DMS53 (cell line): ENCODE data around the gene DLGAP4.
"Not testable (repeated sequence)": the region's sequence is repeated elsewhere in the genome, so short reads cannot be mapped to it uniquely, and the experiment has no call there.

ENCODE experiments used
- DNase-seq: peaks from one replicate; lab custom pipeline; 2025; lab: John Stamatoyannopoulos, UW

DLGAP4 gene

DNA sequence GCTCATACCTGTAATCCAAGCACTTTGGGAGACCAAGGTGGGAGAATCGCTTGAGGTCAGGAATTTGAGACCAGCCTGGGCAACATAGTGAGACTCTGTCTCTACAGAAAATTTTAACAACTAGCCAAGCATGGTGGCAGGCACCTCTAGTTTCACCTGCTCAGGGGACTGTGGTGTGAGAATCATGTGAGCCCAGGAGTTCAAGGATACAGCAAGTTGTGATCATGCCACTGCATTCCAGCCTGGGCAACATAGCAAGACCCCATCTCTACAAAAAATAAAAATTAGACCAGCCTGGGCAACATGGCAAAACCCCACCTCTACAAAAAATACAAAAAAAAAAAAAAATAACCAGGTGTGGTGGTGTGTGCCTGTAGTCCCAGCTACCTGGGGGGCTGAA lies 73.8 kb downstream of the DLGAP4 start:
- not testable (repeated sequence) for DNase-seq

DNA sequence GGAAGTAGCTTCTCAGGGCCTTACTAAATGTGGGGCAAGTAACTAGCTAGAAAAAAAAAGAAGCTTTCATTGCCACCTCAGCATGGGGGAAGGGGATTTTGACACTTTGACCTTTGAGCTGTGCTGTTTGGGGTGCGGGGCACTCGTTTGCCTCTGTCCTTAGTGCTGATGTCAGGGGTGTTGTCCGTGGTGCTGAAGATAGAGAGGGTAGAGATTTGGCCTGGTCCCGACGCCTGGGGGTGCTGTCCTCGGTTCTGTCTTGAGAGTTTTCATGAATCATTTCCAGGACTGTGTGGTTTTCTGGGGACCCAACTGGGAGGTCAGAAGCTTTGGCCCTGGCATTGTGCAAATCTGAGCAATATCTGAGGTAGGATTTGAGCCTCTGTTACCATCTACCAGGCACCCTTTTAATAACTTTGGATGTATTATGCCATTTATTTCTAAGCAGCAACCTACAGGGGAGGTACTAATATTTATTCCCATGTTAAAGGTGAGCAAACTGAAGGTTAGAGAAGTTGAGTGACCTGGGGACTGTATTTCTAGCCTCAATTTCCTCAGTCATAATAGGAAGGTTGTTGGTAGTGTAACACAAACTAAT lies 78.0 kb downstream of the DLGAP4 start:
- DNase-seq = peak; percentile 20

DNA sequence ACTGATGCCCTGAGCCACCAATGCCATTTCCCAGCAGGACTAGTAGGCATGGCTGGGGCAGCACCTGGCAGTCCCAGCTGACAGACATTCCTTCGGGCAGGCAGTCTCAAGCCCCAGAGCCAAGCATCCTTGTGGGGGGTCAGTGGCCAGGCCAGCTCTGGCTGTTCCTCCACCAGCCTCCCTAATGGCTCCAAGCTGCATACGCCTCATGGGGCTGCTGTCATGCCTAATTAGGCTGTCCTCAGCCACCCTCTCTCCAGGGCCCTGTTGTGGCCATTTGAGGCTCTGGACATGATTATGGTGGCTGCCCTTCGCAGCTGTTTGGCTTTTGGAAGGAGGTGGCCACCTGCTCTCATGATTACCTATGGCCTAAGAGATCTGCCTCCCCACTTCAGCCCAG lies 79.4 kb downstream of the DLGAP4 start:
- DNase-seq = no peak

DNA sequence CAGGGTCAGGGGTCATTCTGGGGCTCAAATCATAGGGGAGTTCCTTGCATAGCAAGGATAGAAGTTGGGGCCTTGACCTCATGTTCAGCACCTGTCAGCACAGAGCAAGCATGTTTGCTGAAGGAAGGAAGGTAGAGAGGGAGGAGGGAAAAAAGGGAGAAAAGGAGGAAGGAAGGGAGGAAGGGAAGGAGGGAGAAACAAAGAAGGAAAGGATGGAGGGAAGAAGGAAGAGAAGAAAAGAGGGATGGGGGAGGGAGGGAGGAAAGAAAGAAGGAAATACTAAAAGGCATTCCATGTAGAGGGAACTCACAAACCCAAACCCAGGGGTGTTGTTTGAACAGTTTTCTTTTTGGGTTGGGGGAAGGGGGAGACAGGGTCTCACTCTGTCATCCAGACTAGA lies 80.1 kb downstream of the DLGAP4 start:
- no peak for DNase-seq

DNA sequence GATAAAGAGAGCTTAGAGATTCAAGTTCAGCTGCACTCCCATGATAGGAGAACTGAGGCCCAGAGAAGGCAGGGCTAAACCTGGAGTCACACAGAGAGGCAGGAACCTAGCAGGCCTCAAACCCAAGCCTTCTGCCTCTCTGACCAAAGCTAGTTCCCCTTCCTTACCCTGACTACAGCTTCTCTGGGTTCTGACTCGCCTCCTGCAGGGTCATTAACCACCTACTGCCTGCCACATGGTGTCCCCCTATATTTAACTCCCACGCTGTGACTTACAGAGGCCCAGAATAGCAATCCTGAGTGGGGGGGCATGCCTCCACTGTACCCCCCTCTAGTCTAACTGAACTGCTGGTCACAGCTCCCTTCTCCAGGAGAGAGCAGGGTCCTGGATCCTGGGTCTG lies 84.1 kb downstream of the DLGAP4 start:
- no peak for DNase-seq

DNA sequence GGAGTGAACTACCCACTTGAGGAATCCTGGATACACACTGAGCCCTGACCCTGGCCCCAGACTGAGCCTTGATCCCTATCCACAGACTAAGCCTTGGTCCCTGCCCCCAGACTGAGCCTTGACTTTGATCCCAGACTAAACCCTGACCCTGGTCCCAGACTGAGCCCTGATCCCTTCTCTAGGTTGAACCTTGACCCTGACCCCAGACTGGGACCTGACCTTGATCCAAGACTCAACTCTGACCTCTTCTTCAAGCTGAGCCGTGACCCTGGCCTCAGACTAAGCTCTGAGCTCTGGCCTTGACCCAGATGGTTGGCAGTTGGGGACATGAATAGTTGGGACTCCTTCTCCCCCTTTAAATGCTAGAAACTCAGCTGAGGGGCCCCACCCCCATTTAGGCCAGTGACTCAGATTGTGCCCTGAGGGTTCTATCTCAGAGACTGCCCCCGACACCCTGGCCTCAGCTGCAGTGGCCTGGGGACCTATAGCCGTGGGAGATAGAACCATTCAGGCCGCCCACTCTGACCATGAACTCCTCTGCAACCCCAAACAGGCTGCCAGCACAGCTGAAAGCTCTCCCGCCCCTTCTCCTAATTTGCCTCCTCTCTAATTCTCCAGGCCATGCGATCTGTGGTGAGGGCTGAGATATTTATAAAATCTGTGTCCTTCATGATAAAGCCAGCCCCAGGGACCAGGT lies 84.7 kb downstream of the DLGAP4 start:
- no peak for DNase-seq

DNA sequence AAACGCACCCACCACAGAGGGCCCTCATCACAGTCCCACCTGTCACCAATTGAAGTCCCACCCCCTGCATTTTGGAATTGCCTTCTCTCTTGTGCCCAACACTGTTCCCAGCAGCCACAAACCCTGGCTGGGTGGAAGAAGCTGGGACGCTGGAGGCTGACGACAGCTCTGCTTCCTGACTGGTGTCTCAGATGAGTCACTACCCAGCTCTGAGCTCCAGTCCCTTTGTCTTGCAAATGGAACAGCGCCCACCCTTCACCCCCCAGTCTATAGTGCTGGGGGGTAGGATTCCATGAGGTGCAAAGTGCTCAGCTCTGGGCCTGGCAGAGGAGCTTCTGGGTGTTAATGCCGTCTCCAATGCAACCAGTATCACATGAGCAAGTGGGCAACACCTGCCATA lies 85.3 kb downstream of the DLGAP4 start:
- no peak for DNase-seq

DNA sequence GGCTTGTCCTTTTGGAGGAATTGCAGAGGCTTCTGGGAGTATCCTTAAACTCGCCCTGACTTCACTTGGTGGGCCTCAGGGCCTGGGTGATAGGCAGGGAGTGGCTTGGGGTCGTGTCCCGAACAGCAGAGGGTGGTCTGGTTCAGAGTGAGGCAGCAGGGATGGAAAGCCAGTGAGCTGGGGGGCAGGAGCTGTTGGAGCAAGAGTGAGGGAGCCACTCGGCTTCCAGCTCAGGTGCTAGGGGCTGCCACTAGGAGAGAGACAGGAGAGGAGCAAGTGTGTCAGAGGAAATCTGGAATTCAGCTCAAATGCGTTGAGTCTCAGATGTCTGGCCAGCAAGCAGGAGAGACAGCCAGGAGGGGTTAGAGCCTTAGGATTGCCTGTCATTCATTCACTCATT lies 85.8 kb downstream of the DLGAP4 start:
- DNase-seq = no peak

DNA sequence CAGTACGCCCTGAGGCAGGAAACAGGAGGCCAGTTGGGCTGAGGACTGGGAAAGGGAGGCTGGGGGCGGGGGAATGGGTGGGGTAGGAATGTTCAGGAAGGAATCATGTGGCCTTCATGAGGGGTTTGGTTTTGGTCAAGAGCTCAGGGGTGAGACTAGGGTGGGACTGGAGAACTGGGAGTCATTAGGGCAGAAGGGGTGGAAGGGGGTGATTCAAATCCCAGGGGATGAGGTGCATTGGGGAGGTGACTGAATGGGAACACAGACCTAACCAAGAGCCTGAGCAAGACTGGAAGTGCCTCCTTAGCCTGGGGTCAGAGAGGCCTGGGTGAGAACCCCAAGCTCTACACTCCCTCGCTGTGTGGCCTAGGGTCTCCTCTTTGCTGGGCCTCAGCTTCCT lies 86.8 kb downstream of the DLGAP4 start:
- DNase-seq = no peak

DNA sequence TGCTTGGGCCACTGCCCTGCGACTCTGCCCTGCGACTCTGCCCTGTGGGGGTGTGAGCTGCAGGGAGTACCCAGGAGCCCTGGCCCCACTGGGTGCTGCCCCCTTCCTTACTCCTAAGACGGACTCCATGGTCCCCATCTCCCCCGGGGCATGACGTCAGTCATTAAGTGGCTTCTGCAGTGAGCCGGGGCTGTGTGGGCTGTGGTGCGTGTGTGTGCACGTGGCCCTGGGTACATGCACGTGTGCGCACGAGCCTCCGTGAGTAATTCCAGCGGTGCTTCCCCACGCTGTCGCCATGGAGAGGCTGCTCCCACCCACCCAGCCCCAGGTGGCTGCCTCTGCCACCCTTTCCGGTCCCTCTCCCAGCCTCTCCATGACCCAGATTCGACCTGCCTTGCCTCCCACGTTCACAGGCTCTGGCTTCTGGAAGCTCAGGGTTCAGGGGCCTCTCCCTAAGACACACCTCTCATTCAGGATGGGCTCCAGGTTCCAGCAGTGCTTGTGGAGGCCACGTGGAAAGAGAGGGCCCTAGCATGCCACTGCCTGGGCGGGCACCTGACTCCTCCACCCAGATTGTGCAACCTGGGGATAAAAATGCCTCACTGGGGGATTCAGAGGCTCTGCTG lies 88.3 kb downstream of the DLGAP4 start:
- DNase-seq = peak; percentile 20

DNA sequence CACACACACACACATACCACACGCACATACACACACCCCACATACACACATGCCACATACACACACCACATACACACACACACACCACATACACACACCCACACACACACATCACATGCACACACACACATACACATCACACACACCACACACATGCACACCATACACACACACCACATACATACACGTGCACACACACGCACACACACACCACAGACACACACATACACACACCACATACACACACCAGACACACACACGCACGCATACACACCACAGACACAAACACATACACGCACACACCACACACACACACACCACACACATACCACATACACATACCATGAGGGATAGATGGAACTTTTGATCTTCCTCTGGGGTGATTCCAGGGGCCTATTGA lies 90.2 kb downstream of the DLGAP4 start:
- DNase-seq = no peak

DNA sequence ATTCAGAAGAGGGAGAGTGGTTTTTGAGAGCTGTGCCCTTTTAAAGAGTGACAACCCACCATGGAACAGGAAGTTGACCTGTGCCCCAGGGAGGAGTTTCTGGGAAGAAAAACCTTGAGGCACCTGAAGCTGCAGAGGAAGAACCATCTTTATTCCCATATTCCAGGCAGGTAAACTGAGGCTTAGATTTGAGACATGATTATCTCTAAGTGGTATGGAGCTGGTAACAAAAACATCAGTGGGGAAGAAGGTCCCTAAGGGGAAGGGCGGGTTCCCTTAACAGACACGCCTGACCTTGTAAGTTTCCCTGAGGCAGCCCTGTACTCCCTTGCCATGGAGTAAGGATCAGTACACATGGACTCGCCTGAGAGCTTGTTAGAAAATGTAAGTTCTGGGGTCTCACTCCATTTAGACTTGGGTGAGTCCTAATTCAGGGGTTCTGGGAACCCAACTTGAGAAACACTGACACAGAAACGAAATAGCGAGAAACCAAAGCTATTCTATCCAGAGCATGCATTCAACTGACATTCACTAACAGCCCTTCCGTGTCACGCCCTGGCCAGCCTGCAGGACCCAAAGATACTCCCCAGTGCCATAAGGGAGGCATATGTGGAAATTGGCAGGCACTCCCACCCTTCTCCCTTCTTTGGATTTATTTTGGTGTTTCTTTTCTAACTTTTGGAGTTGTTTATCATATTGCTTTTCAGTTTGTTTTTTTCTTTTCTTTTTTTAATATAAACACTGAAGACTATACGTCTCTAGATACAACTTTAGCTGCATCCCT lies 90.9 kb downstream of the DLGAP4 start:
- no peak for DNase-seq

DNA sequence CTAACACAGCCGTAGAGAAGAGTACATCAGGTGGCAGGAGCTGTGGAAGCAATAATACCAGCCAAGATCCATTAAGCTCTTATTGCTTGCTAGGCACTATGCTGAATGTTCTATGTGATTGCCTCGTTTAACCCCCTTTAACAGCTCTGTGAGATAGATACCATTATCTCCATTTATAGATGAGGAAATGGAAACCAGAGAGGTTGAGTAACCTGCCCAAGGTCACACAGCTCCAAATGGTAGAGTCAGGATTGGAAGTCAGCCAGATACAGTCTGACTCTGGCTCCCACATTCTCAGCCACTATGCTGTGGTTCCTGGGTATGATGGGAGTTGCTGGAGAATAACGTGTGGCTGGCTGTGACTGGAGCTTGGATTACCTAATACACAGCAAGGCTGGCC lies 92.4 kb downstream of the DLGAP4 start:
- DNase-seq = no peak

DNA sequence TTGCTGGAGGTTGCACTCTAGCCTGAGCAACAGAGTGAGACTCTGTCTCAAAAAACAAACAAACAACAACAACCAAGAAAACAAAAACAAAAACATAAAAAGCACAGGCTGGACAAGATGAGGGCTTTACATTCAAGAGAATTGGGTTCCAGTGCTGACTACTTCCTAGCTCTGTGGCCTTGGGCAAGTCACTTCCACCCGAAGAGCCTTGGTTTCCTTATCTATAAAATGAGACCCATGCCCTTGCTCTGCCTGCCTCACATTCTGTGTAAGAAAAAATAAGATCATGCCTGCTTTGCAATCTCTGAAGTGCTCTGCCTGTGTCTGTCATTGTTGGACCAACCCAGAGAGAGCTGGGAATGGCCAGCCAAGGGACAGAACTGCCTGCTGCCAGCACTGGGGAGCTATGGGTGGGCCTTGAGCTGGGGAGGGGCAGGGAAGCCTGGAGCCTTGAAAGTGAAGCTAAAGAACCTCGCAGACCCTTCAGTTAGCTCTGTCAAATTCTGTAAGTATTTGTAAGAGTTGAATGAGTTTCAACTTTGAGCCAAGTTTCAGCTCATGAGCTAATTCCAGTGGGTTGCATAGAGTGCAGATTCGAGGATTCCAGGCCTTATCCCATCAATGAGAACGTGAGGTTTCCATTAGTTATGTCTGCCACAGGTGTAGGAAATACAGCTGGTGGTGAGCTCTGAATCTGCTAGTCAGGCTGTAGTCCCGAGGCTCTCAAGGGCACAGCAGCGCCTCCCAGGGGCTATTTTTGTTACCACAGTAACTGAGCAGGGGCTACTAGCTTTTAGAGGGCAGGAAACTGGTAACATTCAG lies 93.2 kb downstream of the DLGAP4 start:
- DNase-seq = peak; percentile 88

DNA sequence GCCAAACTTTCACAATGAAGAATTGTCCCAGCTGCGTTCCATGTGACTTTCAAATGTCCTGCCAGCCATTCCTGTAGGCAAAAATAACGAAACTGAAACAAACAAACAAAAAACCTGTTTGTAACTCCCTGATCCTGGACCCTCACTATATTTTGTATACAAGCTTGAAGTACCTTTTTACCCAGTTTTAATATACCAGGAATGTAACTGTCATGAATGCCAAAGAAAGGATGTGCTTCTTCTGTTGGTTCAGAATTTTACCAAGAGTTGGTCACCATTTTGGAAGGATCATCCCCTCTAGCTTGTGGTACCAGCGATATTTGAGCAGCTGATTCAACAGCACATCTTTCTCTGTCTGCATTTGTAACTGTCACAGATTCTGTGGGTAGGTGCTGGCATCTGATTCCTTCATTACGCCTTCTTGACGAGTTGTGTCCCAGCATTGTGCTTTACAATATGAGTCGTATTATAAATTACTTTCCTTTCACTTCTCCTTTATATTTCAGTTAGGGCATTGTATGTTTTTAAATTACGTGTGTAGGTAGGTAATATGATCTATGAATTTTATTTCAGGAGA lies 93.9 kb downstream of the DLGAP4 start:
- DNase-seq = no peak

DNA sequence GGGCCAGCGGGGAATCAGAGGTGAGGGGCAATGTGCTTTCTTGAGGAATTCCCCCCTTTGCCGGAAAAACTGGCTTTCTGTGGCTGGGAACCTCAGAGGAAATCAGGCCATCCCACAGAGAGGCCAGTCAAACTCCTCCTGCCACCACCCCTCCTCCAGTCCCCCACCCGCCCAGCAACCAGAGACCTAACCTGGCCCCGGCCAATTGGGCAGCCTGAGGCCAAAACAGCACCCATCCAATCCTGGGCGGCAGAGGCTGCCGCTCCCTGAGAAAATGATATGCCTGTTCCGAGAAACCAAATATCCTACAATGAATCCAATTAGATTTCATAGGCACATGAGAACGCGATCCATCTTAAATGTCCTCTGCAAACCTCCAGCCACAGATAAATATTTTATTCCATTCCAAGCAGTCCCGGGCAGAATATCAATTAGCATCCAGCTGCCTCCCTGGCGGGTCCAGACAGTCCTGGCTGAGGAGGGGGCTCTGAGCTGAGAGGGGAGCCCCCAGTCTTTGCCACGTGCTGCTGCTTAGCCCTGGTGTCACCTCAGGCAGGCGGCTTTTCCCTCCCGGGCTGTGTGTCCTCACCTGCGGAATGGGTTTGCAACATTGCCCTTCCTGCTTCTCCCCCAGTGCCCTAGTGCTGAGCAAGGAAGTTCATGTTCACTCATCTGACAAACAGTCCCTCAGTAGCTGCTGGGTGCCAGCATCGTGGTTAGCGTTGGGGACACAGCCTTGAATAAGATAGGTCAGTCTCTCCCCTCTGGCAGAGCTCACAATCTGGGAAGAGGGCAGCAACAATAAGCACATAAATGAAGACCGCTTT lies 95.0 kb downstream of the DLGAP4 start:
- no peak for DNase-seq

DNA sequence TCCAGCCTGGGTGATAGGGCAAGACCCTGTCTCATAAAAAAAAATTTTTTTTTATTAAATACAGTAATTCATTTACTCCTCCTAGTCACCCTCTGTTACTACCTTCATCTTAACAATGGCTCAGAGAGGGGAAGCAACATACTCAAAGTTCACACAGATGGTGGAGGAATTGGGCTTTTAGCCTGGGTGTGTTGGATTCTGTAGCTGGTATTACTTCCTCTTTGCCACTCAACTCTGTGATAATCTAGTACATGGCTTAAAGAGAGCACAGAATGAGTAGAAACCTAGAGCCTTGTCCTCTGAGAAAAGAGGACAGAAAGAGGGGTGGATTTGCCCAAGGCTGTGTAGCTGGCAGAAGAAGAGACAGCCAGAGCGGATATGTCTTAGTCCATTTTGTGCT lies 96.6 kb downstream of the DLGAP4 start:
- no peak for DNase-seq

DNA sequence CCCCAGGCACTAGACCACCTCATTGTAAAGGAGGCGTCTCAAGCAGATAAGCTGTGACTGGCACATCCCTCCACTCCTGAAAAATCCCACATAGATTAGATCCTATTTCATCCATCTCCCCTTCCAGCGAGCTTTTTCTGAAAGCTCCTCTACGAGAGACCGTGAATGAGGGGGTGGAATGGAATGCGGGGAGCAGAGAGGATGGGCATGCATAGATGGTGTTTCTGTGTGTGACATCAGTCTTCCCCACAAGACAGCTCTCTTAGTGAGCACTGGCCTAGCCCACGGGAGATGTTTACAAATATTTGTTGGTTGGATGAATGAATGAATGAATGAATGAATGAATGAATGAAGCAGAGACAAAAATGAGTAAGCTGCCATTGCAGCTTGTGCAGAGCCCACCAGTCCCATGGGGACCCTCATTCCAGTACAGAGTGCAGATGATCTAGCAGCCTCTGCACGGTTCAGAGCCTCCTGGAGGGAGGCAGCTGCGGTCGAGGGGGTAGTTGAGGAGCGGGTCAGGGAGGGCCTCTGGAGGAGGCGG lies 98.4 kb downstream of the DLGAP4 start:
- DNase-seq = no peak

DNA sequence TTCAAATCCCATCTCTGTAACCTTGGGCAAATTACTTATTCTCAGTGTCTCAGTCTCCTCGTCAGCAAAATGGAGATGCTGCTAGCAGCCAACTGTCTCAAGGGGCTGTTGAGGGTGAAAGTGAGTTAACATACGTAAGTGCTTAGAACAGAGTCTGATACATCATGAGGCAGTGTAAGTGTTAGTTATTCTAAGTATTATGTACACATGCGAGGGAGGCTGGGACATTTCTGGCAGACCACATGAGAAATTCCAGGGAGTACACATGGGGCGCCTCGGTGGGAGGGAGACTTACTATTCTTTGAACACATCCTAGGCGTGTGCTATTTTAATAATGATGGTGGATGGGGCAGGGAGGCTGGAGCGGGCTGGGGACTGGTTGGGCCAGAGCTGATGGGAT lies 99.1 kb downstream of the DLGAP4 start:
- DNase-seq = no peak

DNA sequence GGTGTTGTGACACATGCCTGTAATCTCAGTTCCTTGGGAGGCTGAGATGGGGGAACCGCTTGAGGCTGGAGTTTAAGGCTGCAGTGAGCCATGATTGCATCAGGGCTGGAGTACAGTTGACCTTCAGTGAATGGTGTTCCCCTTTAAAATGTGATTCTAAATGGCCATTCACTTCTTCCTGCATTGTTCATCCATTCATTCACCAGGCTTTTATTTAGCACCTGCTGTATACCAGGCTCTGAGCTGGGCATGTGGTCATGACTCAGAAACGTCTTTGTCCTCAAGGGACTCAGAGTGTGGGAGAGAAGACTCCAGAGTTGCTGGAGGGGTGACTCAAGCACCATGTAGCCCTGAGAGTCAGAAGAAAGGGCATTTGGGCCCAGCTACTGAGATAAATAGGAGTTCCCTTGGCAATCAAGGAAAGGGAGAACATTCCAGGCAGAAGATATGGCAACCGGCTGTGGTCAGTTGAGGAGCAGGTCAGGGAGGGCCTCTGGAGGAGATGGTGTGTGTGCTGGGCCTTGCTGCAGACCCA lies 101.1 kb downstream of the DLGAP4 start:
- DNase-seq = no peak
